NCI-H2107 (cell line): Measurements from ENCODE around the gene ALG9.

Experiments
- DNase-seq: peaks from one replicate; lab custom pipeline; 2025; lab: John Stamatoyannopoulos, UW

Gene ALG9

DNA sequence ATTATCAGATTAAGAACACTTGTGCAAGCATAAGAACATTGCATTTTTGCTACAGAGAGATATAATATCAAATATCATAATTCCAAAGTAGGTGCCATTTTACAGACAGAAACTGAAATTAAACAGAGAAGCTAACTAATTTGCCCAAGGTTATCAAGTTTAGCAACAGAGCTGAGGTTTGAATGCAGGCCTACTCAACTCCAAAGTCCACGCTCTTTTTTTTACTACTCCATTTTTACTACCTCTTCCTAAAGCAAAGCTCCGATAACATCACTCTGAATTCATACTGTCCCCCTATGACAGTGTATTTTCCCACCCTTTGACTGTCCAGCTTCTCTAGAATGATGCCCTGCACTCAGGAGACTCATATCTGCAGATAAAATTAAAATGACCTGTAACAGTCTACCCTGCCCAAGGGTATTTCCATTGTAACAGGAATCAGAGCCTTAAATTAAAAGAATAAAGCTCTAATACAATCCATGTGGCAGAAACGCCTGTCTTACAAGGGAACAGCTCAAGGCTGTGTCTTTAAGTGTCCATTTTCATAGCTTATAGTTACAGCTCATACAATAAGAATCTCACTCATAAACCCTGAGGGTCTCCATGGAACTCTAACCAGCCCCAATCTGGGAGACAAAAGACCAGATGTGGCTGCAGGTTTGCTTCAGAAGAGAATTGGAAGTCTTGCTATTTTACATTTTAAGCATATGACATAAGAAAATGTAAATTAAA is 36.8 kb downstream of the ALG9 start:
- no peak for DNase-seq

DNA sequence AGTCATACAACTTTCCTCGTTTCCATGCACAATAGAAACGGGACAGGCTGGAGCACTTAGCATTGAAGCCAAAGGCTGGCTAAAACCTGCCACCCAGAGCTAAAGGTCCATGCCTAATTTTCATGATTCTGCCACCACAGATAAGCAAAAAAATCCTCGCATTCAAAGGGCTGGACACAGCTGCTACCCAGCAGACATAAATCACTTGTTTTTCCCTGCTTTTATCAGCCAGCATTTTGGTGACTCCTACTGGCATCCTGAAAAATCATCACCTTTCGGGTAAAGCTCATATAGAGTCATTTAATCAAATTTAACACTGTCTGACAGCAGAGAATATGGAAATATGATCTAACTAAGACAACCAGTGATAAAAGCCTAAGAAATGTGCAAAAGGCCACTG is 37.9 kb downstream of the ALG9 start:
- no peak for DNase-seq

DNA sequence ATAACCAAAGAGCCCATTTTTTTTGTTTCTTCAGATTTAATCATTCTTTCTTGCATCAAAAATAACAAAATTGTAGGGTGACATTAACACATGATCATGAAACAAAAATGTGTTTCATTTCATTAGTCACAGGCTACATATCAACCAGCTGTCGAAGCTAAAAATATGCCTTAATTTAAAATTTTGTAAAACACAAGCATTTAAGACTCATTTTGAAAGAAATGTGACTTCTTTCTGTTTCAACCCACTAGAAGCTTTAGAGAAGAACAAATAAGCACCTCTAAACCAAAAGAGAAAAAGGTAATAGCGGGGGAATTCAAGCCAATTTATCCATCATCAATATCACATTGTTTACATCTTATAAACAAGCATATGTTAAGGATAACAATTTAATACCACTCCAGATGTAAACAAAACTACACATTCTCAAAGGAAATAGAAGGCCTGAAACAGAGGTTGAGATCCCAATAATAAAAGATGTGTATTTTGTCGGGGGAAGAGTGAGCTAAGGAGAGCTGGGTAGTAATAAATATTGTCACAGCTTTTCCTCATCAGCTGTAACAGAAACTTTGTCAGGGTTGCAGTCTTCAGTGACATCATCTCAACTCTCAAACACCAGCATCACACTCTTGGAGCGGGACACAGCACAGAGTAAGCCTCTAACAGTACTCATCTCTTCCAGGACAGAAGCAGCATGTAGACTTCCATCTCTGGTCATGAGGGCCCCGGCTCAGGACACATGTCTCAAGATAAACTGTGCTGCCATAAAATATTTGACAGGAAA is 42.0 kb downstream of the ALG9 start:
- DNase-seq = no peak

DNA sequence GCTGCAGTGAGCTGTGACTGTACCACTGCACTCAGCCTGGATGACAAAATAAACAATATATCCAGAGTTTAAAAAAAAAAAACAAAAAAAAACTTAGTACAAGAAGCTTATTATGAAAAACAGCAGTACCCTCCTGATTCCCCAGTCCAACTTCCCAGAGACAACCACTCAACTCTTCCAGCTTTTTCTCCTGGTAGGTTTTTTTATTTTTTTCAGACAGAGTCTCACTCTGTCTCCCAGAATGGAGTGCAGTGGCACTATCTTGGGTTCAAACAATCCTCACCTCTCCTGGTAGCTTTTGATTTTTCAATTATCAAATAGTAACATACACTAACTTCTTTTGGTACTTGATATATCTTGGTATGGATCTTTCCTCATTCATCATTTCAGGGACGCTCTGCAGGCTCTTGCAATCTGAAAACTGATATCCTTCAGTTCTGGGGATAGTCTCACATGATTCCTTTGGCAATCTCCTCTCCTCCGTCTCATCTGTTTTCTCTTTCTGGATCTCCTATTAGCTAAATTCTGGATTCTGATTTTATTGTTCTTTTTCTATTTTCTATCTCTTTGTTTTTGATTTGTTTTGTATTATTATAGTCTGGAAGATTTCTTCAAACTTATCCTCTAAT is 44.9 kb downstream of the ALG9 start:
- DNase-seq = no peak

DNA sequence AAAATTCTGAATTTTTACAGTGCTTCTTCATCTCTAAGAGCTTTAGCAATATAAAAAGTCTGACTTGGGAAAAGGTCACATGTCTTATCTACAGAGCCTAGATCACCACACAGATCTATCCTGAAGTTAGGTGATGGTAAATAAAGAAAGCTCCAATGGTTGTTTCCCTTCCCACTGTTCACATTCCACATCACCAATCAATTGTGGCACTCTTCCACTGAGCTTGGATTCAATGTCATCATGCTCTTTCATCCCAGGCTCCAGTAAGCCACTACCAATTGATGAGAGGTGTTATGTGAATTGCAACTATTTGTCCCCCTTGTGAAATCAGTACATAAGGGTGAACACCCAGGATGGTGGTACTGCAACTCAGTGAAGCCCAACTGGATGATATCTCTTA is 47.8 kb downstream of the ALG9 start:
- DNase-seq = no peak

DNA sequence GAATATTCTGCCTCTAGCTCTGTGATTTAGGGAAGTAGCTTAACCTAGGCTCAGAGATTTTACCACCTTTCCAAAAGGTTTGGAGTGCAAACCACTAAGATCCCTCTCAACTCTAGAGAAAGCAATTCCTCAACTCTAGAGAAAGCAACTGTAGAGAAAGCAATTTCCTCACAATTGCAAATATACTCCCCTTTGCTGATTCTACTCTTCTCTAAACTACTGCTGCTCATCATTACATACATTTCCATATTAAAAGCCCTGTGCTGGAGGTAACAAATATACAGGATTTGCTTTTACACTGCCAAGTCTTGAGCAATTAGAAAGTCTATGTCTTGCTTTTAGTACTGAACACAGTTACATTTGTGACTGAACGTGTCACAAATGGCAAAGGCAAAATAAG is 48.2 kb downstream of the ALG9 start:
- no peak for DNase-seq

DNA sequence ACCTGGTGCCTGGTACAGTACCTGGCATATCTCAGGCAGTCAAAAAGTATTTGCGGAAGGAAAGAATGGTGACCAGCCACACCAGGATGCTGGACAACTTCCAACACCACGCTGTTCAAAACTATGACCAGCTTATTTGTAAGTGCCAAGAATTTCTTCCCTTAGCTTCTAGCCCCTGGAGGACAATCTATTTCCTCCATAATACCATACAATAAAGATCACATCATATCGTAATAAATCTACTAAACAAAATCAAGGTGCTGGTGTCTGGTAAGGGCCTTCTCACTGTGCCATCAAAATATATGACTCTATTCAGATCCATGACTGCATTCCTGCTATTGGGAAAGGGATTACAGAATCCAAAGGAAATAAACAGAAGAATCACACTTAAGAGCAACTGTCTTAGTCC is 51.5 kb downstream of the ALG9 start:
- DNase-seq = no peak

DNA sequence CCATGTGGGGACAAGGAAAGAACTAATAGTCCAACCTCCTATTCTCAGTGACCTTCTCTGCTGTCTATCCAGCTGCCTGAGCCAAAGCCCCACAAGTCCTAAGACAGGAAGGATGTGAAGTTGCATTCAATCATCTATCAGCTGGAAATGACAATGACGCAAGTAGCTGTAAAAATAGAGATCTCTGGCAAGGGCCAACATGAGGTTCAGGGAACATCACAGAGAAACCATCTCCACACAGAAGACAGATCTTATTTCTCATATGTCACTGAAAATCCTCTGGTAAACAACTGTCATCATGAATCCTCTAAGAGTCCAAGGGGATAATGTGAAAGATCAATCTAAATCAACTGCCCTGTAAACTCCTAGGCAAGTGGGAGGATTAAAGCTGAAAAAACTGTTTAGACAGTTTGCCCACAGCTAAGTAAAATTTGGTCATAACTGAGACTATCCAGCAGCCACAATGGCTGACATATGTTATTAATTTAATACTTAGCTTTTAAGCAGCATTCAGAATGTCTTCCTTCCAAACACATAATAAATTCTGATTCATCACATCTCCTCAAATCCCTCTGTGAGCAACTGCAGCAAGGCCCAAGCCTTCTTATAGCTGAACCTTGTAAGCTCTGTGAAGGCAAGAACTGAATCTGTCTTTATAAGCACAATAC is 52.1 kb downstream of the ALG9 start:
- no peak for DNase-seq

DNA sequence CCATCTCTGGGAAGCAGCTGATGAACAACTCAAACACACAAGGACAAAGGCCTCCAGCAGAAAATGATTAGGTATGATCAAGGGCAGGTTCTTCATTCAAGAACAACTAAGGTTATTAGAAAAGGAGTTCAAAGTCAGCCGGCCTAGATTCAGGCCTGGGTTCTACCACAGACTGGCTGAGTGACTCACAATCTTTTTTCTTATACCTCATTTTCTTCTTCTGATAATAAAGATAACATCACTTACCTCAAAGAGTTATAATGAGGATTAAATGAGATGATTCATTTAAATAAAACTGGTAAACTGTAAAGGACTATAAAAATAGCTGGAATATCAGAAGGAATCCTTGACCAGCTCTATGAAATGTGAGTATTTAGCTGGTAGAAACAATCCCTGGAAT is 55.9 kb downstream of the ALG9 start:
- no peak for DNase-seq

DNA sequence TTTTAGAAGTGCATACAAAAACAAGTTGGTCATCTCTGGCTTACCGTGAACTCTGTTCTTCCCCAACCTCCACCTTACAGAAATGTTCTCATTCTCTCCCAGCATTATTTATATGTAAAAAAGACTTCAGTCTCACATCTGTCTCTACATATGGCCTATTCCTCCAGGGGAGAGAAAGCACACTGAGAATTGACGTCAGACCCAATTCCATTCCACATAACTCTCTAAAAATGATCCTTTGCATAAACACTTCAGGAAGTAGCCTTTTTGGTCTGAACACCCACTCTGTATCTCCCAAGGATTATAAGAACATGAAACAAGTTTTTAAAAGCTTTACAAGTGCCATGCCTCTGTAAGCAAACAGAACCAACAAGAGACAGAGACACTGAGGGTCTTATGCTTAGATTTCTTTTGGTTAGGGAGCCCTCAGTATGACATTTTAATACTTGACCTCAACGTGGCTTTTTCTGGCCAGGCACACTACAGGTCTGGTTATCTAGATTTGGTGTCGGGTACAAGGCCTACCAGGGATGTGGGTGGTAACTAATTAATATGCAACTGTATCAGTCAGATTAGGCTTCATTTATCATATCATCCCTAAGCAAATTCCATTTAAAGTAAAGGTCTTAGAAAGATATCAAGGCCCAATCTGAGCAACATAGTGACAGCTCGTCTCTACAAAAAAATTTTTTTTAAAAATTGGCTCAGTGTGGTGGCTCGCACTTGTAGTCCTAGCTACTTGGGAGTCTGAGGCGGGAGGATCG is 56.6 kb downstream of the ALG9 start:
- no peak for DNase-seq

DNA sequence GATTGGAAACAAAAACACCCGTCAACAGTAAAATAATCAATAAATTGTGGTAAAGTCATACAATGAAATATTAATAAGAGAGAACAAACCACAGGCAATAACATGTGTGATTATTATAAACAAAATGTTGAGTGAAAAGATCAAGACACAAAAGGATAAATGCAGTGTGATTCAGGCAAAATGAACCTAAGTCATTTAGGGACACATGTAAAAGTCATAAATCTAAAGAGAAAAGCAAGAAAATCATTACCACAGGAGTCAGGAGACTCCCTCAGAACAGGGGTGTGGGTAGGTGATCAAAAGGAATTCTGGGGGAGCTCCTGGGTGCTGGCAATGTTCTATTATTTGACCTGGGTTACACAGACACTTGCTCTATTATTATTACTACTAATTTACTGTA is 57.3 kb downstream of the ALG9 start:
- DNase-seq = no peak

DNA sequence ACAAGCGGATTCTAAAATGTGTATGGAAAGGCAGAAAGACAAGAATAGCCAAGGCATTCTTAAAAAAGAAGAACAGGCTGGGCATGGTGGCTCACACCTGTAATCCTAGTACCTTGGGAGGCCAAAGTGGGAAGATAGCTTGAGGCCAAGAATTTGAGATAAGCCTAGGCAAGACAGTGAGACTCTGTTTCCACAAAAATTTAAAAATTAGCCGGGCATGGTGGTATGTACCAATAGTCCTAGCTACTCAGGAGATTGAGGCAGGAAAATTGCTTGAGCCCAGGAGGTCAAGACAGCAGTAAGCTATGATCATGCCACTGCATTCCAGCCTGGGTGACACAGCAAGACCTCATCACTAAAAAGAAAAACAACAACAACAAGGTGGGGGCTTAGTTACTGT is 59.2 kb downstream of the ALG9 start:
- DNase-seq = no peak

DNA sequence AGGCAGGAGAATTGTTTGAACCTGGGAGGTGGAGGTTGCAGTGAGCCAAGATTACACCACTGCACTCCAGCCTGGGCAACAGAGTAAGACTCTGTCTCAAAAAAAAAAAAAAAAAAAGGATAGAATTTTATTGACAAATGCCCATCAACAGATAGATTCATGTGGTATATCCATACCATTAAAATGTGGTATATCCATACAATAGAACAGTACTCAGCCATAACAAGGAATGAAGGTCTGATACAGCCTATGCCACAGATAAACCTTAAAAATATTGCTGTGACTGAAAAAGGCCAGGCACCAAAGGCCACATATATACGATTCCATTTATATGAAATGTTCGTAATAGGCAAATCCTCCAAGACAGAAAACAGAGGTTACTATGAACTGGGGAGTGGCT is 59.9 kb downstream of the ALG9 start:
- no peak for DNase-seq

DNA sequence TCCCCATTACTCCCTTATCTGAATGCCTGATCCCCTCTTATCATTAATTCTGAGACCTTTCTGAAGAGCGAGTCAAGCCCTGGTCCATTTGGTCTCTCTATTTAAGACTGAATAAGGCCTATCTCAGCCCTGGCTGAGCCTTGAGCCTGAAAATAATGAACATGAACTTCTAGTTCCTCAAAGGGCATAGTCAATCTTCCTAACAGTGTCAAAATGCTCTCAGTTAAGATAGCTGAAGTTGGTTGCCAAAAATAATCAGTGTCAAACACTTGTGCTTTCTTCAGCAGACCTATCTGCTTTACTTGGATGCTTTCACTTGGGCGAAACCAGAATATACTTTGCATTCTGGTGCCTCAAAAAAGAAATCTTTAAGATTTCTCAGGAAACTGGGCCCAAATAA is 62.5 kb downstream of the ALG9 start:
- DNase-seq = no peak

DNA sequence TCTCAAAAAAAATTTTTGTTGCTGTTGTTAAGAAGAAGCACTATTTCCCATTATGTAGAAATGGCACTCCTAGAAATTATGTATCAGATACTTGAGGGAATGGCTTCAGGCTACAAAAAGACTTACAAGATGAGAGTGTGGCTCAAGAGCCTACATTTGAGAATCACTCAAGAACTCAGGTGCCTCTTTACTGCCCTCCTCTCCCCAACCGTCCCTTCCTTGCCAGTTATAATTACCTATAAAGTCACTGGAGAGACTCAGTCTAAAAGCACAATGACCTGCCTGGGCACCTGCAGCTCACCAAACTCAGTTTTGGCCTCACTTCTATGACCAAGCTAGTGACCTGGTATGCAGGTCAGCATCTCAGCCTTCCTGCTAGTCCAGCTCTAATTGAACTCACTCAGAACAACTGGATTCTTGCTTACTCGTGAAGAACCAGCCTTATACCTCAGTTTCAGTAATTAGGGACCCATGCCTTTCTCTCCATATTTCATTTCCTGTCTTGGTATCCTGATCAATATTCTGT is 63.3 kb downstream of the ALG9 start:
- no peak for DNase-seq

DNA sequence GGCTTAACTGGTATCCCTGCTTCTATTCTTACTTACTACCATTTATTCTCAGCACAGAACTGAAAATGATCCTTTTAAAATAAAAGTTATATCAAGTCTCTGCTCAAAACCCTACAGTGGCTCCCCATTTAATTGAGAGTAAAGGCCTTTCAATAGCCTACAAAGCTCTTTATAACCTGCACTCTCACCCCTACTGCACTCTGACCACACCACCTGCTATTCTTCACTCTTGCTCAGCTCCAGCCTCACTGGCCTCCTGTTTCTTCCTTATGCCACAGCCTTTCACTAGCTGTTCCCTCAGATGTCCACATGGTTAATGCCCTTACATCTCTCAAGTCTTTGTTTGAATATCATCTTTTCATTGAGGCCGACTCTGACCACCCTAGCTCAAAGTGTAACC is 64.3 kb downstream of the ALG9 start:
- no peak for DNase-seq

DNA sequence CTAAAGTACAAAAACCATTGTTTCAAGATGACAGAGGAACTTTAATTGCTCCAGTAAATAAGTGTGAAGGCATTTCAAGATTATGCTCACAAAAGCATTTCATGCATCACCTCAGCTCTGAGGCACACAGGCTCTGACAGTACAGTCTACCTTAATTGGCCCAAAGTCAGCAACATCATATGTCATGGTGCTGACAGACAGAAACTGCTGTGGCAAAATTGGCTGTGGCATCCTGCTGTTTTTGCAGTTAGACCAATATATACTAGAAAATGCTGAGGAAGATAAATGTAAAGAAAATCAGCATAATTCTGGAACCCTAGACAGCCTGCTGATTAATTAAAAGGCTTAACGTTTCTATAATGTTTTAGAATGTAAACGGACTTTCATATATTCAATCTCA is 70.2 kb downstream of the ALG9 start:
- no peak for DNase-seq

DNA sequence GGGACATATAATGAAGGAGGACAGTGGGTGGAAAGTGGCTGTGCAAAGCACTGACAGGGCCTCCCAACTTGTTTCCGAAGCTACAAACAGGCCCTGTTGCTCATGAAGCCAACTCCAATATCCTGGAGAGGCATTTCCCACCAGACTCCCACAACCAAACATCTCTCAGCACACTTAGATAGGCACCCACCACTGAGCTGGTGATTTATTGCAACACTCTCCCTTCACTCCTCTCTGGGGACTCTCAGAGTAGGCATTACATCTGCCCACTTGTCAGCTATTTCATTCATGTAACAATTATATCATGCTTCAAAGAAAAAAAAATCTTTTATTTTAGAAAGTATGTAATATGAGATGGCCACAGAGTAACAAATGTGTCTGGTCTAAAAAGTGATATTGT is 73.1 kb downstream of the ALG9 start:
- no peak for DNase-seq

DNA sequence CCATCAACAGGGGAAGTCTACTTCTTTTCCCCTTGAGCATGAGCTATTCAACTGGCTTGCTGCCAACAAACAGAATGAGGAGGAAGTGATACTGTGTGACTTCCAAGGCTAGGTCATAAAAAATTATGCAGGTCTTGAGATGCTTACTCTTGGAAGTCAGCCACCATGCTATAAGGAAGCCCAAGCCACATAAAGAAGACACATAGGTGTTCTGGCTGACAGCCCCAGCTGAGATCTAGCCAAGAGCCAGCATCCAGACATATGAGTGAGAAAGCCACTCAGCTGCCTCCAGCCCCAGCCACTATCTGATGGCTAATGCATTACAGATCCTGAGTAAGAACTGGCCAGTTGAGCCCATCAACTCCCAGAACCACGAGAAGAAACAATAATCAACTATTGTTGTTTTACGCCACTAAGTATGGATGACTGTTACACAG is 74.2 kb downstream of the ALG9 start:
- DNase-seq = no peak

DNA sequence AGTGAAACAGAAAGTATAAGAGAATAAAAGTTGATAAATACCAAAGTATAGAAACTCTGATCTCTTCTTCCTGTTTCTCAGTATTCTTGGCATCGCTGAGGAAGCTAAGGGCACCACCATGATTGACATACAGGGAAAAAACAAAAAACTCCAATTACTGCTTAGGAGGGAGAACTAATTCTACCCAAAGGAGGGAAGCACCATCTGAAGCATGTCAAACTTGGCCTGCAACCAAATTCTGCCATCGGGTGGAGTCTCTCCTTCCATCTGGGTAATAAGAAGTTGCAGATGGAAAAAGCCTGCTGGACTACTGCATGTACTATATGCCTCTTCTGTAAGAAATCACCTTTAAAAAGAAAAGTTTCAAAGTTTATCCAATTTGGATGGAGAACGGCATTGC is 74.7 kb downstream of the ALG9 start:
- DNase-seq = no peak

DNA sequence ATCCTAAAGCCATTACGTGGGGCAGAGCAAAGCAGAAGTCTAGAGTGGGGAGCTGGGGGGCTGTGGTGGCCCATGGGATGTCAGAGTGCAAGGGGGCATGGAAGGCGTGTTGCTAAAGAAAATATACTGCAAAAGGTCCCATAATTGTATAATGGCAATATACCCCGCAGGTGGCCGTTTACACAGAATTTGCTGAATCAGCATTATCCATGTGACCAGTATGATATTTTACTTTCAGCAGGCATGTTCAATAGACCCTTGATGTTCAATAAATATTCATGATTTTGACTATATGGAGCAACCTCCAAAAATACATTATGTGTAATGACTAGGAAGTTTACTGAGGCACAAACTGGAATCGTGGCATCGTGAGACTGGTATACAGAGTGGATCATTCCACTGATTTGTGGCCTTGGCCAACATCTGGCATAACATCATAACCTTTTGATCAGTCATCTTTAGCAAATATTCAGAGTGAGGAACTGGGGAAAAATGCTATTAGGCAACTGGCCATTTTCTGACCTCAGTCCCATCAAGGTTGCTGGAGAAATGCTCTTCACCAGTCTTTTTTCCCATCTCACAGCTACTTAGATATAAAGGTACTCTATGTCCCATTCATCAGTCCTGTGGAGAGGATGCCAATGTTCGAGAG is 75.9 kb downstream of the ALG9 start:
- no peak for DNase-seq
